Fibroblast of lung (primary cell): ENCODE results near the gene NSMF. TPM values are rescaled to one million over a fixed set of nuclear protein-coding genes. Genes with fewer than 3 reads are reported as not detected.

Source experiments
- DNase-seq, 2 donors: peaks; one replicate each; pipeline versions ENCODE4 v3.0.0 to v3.0.0-alpha.2; 2010; ENCODE audit warnings: low read depth in 2 of 2
- H2AFZ ChIP-seq: 2 replicates; pipeline ENCODE4 v1.5.1; 2012; ENCODE audit warnings: low read length, control low read depth, inconsistent platforms
- H3K27ac ChIP-seq: 2 replicates; pipeline ENCODE4 v1.5.1; 2011; ENCODE audit warnings: low read length, control low read depth; ENCODE audit not compliant: insufficient read depth
- H3K27me3 ChIP-seq: 2 replicates; pipeline ENCODE4 v1.5.1; 2011; ENCODE audit warnings: mild to moderate bottlenecking, low read length; ENCODE audit not compliant: control insufficient read depth, insufficient read depth
- H3K36me3 ChIP-seq: 2 replicates; pipeline ENCODE4 v1.5.1; 2011; ENCODE audit warnings: low read length; ENCODE audit not compliant: control insufficient read depth, insufficient read depth
- H3K4me1 ChIP-seq: 2 replicates; pipeline ENCODE4 v1.5.1; 2011; ENCODE audit warnings: low read length; ENCODE audit not compliant: control insufficient read depth, insufficient read depth; ENCODE audit errors: extremely low read depth
- H3K4me2 ChIP-seq: 2 replicates; pipeline ENCODE4 v1.5.1; 2011; ENCODE audit warnings: low read length, control low read depth; ENCODE audit not compliant: insufficient read depth; ENCODE audit errors: extremely low read depth
- H3K4me3 ChIP-seq, 4 experiments: fragments of 200-600 bp in 1 of 4; sonication (generic) in 1 of 4; replicated peaks in 1 of 4; 2 replicates each; pipeline ENCODE4 v1.5.1; 2011 to 2016; ENCODE audit warnings: low read length in 4 of 4, low read depth in 3 of 4, mild to moderate bottlenecking in 3 of 4, control low read depth in 2 of 4, inconsistent platforms in 1 of 4, mixed read lengths in 1 of 4; ENCODE audit not compliant: insufficient read depth in 1 of 4; ENCODE audit errors: control extremely low read depth in 1 of 4
- H3K79me2 ChIP-seq: 2 replicates; pipeline ENCODE4 v1.5.1; 2012; ENCODE audit warnings: mild to moderate bottlenecking, low read length, inconsistent platforms; ENCODE audit not compliant: control insufficient read depth, insufficient read depth
- H3K9ac ChIP-seq: 2 replicates; pipeline ENCODE4 v1.5.1; 2011; ENCODE audit warnings: mild to moderate bottlenecking, low read length, control low read depth; ENCODE audit not compliant: insufficient read depth
- H3K9me3 ChIP-seq: 2 replicates; pipeline ENCODE4 v1.5.1; 2012; ENCODE audit warnings: low read depth, low read length; ENCODE audit not compliant: control insufficient read depth, insufficient read depth
- H4K20me1 ChIP-seq: 2 replicates; pipeline ENCODE4 v1.5.1; 2011; ENCODE audit warnings: low read length; ENCODE audit not compliant: control insufficient read depth, insufficient read depth; ENCODE audit errors: extremely low read depth
- CTCF ChIP-seq, 2 donors: IDR thresholded peaks in 1 of 2; conservative IDR thresholded peaks in 1 of 2; 1 replicate in 1 of 2; 2 replicates in 1 of 2; pipeline ENCODE4 v1.5.1; 2011 to 2012; ENCODE audit warnings: low read length in 2 of 2, control low read depth in 1 of 2, inconsistent platforms in 1 of 2, low read depth in 1 of 2, mild to moderate bottlenecking in 1 of 2
- EZH2 ChIP-seq: IDR thresholded peaks from 2 replicates; pipeline ENCODE4 v1.5.1; 2012; ENCODE audit warnings: low read length, control low read depth, mild to moderate bottlenecking; ENCODE audit errors: missing control alignments
- polyA plus RNA-seq, 2 donors: library from polyadenylated mRNA; depleted of rRNA in 1 of 2; stranded (reverse) in 1 of 2; unstranded in 1 of 2; fragments of >200 nt; gene quantifications; 2 replicates each; pipeline ENCODE4 v1.2.1, GENCODE V29; 2011 to 2012; ENCODE audit warnings: missing spikeins in 1 of 2
- total RNA-seq: library from RNA; depleted of rRNA; stranded (reverse); fragments of >200 nt; gene quantifications from 2 replicates; pipeline ENCODE4 v1.2.1, GENCODE V29; 2014

Gene NSMF
- total and polyA plus RNA-seq, 2 donors (not counting 1 experiment from before 2014, with no cell fraction given) = 13.4 to 15.0 TPM

- no peak overlapping the region for H3K4me3 ChIP-seq
- no peaks in the 10 kb centered on the region for H3K27me3 ChIP-seq
- H3K79me2 ChIP-seq = no peaks in the 10 kb centered on the region
- H2AFZ ChIP-seq = no peak overlapping the region
- H3K9me3 ChIP-seq = no peaks in the 10 kb centered on the region
- DNase-seq = no peak
- no peak overlapping the region for H3K27ac ChIP-seq
- H3K9ac ChIP-seq = no peak overlapping the region
- H3K4me1 ChIP-seq = no peaks in the 10 kb centered on the region
- H3K36me3 ChIP-seq = no peaks in the 10 kb centered on the region
- no peak overlapping the region for H3K4me2 ChIP-seq
- H4K20me1 ChIP-seq = no peaks in the 10 kb centered on the region
- TF ChIP-seq CTCF (conservative IDR thresholded peaks at IDR 0.05 in 1 of 2, IDR thresholded peaks at IDR 0.05 in 1 of 2; ENCODE audit: low read depth in 1 of 2, low read length in 2 of 2) = no peak
- no peak for TF ChIP-seq EZH2
These were observed 4.8 kb upstream of the NSMF start for GRCh38 chr9:137463931-137464290.

GRCh38 chr9:137462986-137463930, 4.1 kb upstream of the NSMF start:
- no peak for DNase-seq
- no peak overlapping the region for H2AFZ ChIP-seq
- TF ChIP-seq EZH2 (no peak), CTCF (conservative IDR thresholded peaks at IDR 0.05 in 1 of 2, IDR thresholded peaks at IDR 0.05 in 1 of 2; ENCODE audit: low read depth in 1 of 2, low read length in 2 of 2) (no peak)

GRCh38 chr9:137462396-137462985, 3.4 kb upstream of the NSMF start:
- Histone ChIP-seq H3K27ac (no peak overlapping the region), H3K4me1 (peaks cover 3% of the 10 kb centered on the region), H4K20me1 (no peaks in the 10 kb centered on the region), H3K9me3 (no peaks in the 10 kb centered on the region), H3K27me3 (no peaks in the 10 kb centered on the region), H3K4me2 (no peak overlapping the region), H3K4me3 (no peak overlapping the region), H3K36me3 (no peaks in the 10 kb centered on the region), H2AFZ (no peak overlapping the region), H3K79me2 (peaks cover 3% of the 10 kb centered on the region), H3K9ac (no peak overlapping the region)
- no peak for TF ChIP-seq EZH2
- no peak for TF ChIP-seq CTCF (conservative IDR thresholded peaks at IDR 0.05 in 1 of 2, IDR thresholded peaks at IDR 0.05 in 1 of 2; ENCODE audit: low read depth in 1 of 2, low read length in 2 of 2)
- no peak for DNase-seq

More at GRCh38 chr9:137462986-137463930, 4.1 kb upstream of the NSMF start:
- peaks cover 3% of the 10 kb centered on the region for H3K79me2 ChIP-seq
- no peaks in the 10 kb centered on the region for H3K27me3 ChIP-seq
- no peaks in the 10 kb centered on the region for H3K4me1 ChIP-seq
- H3K4me3 ChIP-seq = no peak overlapping the region
- H3K36me3 ChIP-seq = no peaks in the 10 kb centered on the region
- no peak overlapping the region for H3K9ac ChIP-seq
- no peaks in the 10 kb centered on the region for H3K9me3 ChIP-seq
- no peak overlapping the region for H3K27ac ChIP-seq
- H4K20me1 ChIP-seq = no peaks in the 10 kb centered on the region
- no peak overlapping the region for H3K4me2 ChIP-seq
